Measurements from ENCODE around the gene OPCML.
A peak's percentile ranks its signal among the peaks of the same experiment; 100 is the strongest.

OPCML gene

GRCh38 chr11:133175103-133175502 lies 357.2 kb downstream of the OPCML start:
- DNase-seq (ENCODE audit: low spot score): no peak

- no peak for DNase-seq (ENCODE audit: low spot score)
These were observed 358.4 kb downstream of the OPCML start for GRCh38 chr11:133173810-133174412.

GRCh38 chr11:133172349-133172748 lies 360.0 kb downstream of the OPCML start:
- DNase-seq (ENCODE audit: low spot score): no peak

- DNase-seq (ENCODE audit: low spot score): no peak
These were observed 360.9 kb downstream of the OPCML start for GRCh38 chr11:133171374-133171773.

GRCh38 chr11:133168016-133168415 lies 364.3 kb downstream of the OPCML start:
- DNase-seq (ENCODE audit: low spot score): no peak

- no peak for DNase-seq (ENCODE audit: low spot score)
These were observed 365.6 kb downstream of the OPCML start for GRCh38 chr11:133166662-133167061.

- DNase-seq (ENCODE audit: low spot score): no peak
These were observed 367.3 kb downstream of the OPCML start for GRCh38 chr11:133164986-133165385.

GRCh38 chr11:133163463-133164419 lies 368.6 kb downstream of the OPCML start:
- DNase-seq (ENCODE audit: low spot score): no peak

- DNase-seq (ENCODE audit: low spot score): no peak
These were observed 370.1 kb downstream of the OPCML start for GRCh38 chr11:133162227-133162626.

- DNase-seq (ENCODE audit: low spot score): no peak
These were observed 371.5 kb downstream of the OPCML start for GRCh38 chr11:133160754-133161153.

GRCh38 chr11:133156986-133157745 lies 375.1 kb downstream of the OPCML start:
- no peak for DNase-seq (ENCODE audit: low spot score)

GRCh38 chr11:133154781-133155180 lies 377.5 kb downstream of the OPCML start:
- DNase-seq (ENCODE audit: low spot score): no peak

- no peak for DNase-seq (ENCODE audit: low spot score)
These were observed 378.2 kb downstream of the OPCML start for GRCh38 chr11:133154076-133154475.

- no peak for DNase-seq (ENCODE audit: low spot score)
These were observed 379.3 kb downstream of the OPCML start for GRCh38 chr11:133153031-133153430.

- DNase-seq (ENCODE audit: low spot score): no peak
These were observed 382.6 kb downstream of the OPCML start for GRCh38 chr11:133149698-133150097.

- DNase-seq (ENCODE audit: low spot score): no peak
These were observed 384.7 kb downstream of the OPCML start for GRCh38 chr11:133147625-133148024.

GRCh38 chr11:133146697-133147306 lies 385.5 kb downstream of the OPCML start:
- no peak for DNase-seq (ENCODE audit: low spot score)

GRCh38 chr11:133137939-133138338 lies 394.4 kb downstream of the OPCML start:
- DNase-seq (ENCODE audit: low spot score): no peak

GRCh38 chr11:133137270-133137669 lies 395.0 kb downstream of the OPCML start:
- no peak for DNase-seq (ENCODE audit: low spot score)

GRCh38 chr11:133136376-133136775 lies 395.9 kb downstream of the OPCML start:
- DNase-seq (ENCODE audit: low spot score): no peak

- peak; percentile 29 for DNase-seq (ENCODE audit: low spot score)
These were observed 397.8 kb downstream of the OPCML start for GRCh38 chr11:133134314-133135173.
